GM18870 (cell line): ENCODE data around the gene CCDC43.
"Not testable (repeated sequence)": the region's sequence is repeated elsewhere in the genome, so short reads cannot be mapped to it uniquely, and the experiment has no call there.

ENCODE experiments used
- ATAC-seq: cut with Tn5 transposase; IDR thresholded peaks from one replicate; pipeline ENCODE4 v1.9.1; 2021; ENCODE audit warnings: moderate library complexity; ENCODE audit not compliant: unreplicated experiment

CCDC43 gene

GRCh38 chr17:44689477-44690217 lies at the start of gene CCDC43:
Gene CCDC43, minus strand, starts transcription at chr17:44689776. Its CDS starts 23 bp downstream, at chr17:44689753.
- ATAC-seq: no peak

GRCh38 chr17:44738214-44738906 lies 48.8 kb upstream of the CCDC43 start:
- ATAC-seq: no peak

GRCh38 chr17:44736551-44737240 lies 47.1 kb upstream of the CCDC43 start:
- no peak for ATAC-seq

GRCh38 chr17:44734272-44734671 lies 44.7 kb upstream of the CCDC43 start:
- no peak for ATAC-seq

GRCh38 chr17:44733753-44734152 lies 44.2 kb upstream of the CCDC43 start:
- no peak for ATAC-seq

- ATAC-seq: not testable (repeated sequence)
Measured at GRCh38 chr17:44726121-44726520, 36.5 kb upstream of the CCDC43 start.

GRCh38 chr17:44722254-44722653 lies 32.7 kb upstream of the CCDC43 start:
- no peak for ATAC-seq

- no peak for ATAC-seq
Measured at GRCh38 chr17:44719444-44719843, 29.9 kb upstream of the CCDC43 start.

GRCh38 chr17:44708401-44709263 lies 19.1 kb upstream of the CCDC43 start, which contains the start of gene DBF4B:
Gene DBF4B, plus strand, starts transcription at chr17:44708665. Its CDS starts 156 bp downstream, at chr17:44708821.
- no peak for ATAC-seq

GRCh38 chr17:44707755-44708400 lies 18.3 kb upstream of the CCDC43 start:
- no peak for ATAC-seq

GRCh38 chr17:44700288-44700687 lies 10.7 kb upstream of the CCDC43 start:
- ATAC-seq: not testable (repeated sequence)

GRCh38 chr17:44693609-44694008 lies 4.0 kb upstream of the CCDC43 start:
- no peak for ATAC-seq

- not testable (repeated sequence) for ATAC-seq
Measured at GRCh38 chr17:44690746-44691306, 1.2 kb upstream of the CCDC43 start.

- no peak for ATAC-seq
Measured at GRCh38 chr17:44688675-44689476, 700 bp downstream of the CCDC43 start.

- ATAC-seq: no peak
Measured at GRCh38 chr17:44688200-44688599, 1.4 kb downstream of the CCDC43 start.

- ATAC-seq: no peak
Measured at GRCh38 chr17:44687756-44688155, 1.8 kb downstream of the CCDC43 start.

- ATAC-seq: not testable (repeated sequence)
Measured at GRCh38 chr17:44683303-44683702, 6.3 kb downstream of the CCDC43 start.

- ATAC-seq: no peak
Measured at GRCh38 chr17:44677136-44677535, 12.4 kb downstream of the CCDC43 start.

- ATAC-seq: no peak
Measured at GRCh38 chr17:44673893-44674292, 15.7 kb downstream of the CCDC43 start.
